GM18909 (cell line): ENCODE results near the gene ANO1.

ENCODE experiments used
- ATAC-seq: cut with Tn5 transposase; IDR thresholded peaks from one replicate; pipeline ENCODE4 v1.9.1; 2021; ENCODE audit warnings: mild to moderate bottlenecking; ENCODE audit not compliant: unreplicated experiment, poor library complexity

The ANO1 gene

DNA sequence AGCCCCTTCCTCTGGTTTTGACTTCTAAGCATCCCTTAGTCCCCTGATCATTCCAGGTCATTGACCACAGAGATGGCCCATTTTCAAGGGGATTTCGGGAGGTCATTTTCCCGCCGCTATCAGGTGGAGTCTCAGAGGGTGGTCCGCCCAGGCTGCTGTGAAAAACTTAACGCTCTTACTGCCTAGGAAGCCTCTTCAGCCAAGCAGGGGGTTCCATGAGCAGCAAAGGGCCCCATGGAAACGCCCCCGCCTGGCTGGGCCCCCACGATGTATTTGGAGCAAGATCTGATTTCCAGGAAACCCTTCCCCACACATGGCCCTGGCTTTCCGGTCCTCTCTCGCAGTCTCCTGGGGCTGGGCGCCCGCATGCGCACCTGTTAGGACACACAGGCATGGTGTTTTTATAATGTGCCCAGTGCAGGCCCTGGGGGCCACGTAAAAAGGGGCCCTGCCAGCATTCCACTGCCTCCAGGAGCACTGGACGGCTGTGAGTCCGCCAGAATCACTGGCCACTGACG lies 32.5 kb downstream of the ANO1 start:
- ATAC-seq = no peak

DNA sequence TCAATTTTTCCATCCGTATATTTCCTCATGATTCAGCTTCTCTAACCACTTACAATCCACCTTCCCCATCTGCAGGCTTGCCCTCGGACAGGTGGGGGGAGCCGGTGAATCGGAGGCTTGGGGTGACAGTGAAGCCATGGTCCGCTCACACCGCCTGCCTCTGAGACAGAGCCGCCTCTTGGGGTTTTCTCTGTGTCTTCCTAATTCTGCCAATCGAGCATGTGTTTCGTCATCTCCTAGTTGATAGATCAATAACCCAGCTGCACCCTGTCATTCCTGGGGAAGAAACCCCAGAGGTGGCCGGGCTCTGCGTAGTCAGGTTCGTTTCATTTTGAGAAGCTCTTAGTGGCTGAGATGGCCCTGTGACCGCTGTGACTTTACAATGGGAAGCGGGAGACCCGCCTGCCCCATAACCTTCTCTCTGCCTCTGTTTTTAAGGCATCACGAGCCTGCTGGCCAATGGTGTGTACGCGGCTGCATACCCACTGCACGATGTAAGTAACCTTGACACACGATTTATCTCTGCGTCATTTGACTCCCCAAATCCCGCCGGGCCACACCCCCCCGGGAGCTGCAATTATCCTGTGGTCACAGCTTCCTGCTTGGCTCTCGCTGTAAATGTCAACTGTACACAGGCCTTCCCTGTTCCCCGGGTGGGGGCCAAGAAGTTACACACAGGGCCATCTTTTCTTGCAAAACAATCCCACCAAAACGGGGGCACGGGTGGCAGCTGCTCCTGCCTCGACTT lies 33.3 kb downstream of the ANO1 start:
- no peak for ATAC-seq

DNA sequence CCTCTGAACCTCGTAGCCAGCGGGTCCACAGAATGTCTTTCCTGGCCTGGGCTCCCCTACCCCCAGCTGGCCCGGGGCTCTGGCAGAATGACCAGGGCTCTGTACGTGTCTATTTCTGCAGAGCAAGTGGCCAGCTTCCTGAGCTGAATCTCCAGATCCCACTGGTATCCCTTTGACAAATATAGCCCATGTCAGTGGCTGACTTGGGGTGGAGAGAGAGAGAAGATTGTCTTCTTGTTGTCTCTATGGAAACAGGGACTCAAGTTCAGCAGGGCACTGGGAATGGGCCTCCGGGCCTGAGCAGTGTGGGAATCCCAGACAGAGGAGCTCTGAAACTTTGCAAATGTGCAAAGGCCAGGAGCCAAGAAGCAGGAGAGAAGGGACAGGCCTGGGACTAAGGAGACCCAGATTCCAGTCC lies 33.9 kb downstream of the ANO1 start:
- ATAC-seq = no peak

DNA sequence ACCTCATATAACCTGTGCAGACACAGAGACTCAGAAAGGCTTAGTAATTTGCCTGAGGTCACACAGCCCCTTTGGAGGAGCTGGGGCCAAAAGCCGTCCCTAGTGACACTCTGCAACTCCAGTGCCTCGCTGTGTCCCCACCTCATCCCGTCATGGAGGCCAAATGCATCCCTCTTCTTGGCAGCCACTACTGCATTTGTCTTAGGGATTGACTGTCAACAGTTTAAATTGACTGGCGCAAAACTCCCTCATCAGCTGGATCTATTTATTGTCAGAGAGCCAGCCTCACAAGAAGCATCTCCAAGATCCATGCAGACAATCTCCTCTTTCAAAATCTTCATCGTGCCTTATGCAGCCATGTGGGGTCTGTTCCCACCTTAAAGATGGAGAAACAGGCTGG lies 35.7 kb downstream of the ANO1 start:
- no peak for ATAC-seq

DNA sequence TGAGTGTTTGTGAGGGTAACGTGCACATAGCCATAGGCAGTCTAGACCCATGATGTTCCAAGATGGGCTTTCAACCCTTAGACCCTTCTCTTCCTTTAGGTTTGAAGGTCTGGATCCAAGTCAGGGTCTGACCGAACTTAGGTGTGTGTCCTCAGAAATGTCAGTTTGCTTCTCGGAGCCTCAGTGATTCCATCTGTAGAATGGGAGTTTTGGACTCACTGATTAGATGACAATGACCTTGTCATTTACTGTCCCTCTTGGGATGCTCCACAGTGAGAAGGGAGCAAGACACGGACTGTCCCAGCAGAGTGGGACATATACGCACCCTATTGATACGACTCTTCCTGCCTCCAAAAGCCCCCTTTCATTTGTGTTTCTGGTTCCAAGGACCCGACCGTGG lies 37.7 kb downstream of the ANO1 start:
- no peak for ATAC-seq

DNA sequence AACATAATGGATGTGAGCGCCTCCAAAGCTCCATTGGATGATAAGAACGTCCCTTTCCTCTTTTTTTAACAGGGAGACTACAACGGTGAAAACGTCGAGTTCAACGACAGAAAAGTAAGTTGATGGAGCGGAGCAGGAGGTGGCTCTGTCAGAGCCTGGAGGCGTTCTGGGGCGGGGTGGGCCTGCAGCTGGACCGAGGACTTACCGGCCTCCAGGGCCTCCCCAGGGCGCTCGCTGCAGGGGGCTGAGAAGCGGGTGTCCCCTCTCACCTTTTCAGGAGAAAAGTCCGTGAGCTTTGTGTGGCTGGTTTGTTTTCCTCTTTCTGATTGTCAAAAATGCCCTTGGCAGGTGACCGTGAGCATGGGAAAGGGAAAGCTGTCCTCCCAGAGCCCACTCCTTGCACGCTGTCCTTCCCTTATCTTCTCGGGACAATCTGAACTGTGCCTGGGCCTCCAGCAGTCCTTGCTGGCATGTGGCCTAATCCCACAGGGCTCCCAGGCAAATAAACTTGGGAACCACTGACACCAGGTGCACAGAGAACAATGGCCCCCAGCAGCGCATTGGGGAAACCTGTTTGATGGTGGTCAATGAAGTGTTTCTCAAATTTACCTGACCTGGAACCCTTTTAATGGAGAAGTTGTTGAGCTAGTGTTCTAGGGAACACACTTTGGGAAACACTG lies 38.4 kb downstream of the ANO1 start:
- no peak for ATAC-seq

DNA sequence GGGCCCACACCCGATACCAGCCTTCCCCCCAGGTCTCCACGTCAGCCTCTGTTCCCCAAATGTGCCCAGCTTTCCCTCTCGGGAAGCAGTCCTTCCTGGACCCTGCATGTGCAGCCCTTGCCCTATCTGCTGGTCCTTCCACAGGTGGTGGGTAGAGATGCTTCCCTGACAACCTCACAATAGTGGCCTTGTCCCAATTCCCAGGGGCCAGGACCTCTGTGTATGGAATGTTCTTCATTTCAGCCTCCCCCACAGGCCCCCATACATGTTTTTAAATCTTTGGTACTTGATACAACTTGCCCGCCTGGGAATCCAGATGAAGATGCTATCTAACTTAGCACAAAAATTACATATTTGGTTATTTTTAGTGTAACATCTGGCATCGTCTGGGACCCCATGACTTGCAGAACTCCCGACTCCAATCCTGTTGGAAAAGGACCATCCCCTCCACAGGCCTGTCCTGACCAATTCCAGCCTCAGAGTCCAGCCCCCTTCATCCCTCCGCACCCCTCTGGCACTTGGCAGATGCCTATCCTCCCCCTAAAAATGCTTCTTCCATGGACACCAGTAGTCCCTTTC lies 39.5 kb downstream of the ANO1 start:
- no peak for ATAC-seq

DNA sequence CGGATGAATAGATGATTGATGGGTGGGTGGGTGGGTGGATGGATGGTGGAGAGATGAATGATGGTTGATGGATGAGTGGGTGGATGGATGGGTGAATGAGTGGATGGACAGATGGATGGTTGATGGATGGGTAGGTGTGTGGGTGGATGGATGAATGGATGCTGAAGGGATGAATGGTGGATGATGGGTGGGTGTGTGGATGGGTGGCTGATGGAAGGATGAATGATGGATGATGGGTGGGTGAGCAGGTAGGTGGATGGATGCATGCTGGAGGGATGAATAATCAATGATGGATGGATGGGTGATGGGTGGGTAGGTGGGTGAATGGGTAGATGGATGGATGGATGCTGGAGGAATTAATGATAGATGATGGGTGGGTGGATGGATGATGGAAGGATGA lies 40.5 kb downstream of the ANO1 start:
- ATAC-seq = no peak

DNA sequence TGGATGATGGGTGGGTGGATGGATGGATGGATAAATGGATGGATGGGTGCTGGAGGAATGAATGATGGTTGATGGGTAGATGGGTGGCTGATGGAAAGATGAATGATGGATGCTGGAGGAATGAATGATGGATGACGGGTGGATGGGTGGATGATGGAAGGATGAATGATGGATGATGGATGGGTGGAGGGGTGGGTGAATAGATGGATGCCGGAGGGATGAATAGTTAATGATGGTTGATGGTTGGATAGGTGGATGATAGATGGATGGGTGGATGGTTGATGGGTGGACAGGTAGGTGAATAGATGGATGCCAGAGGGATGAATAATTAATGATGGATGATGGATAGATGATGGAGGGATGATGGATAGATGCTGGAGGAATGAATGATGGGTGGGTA lies 41.4 kb downstream of the ANO1 start:
- no peak for ATAC-seq

DNA sequence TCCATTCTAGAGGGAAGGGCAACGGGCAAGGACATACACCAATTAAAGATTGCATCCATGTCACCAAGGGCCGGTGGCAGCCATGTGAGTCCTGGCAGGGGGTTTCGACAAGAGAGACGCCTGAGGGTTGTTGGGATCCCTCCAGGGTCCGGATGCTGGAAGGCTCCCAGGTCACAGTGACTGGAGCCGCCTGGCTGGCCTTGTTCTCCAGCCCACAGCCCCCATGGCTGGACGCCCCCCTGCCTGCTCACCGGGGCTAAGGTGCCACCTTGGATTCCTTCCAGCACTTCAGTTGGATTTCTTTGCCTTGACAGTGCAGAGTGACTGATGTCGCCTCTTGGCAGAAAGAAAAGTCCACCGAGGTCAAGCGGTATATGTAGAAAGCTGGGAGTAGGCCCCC lies 42.6 kb downstream of the ANO1 start:
- ATAC-seq = no peak

DNA sequence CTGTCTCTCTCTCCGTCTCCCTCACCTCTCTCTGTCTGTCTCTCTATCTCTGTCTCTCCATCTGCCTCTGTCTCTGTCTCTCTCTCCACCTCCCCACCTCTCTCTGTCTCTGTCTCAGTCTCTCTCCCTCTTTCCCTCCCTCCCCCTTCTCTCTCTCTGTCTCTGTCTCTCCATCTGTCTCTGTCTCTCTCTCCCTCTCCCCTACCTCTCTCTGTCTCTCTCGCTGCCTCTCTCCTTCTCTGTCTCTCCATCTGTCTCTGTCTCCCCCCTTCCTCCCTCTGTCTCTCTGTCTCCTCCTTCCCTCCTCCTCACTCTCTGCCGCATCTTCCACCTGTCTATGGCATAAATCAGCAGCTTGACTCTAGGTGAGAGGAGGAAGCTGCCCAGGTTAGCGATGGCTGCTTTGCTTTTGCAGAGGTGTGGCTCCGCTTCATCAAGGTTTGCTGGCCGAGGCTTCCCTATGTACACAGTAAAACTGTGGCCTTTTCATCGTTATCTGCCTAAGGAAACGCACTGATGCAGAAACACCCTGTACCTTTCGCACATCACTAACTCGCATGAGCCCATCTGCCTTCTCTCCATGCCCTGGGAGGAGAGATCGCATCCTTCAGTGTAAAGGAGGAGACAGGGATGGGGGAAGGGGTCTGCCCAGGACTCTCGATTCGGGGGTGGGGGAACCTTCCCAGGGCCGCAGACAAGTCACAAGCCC lies 44.5 kb downstream of the ANO1 start:
- no peak for ATAC-seq

DNA sequence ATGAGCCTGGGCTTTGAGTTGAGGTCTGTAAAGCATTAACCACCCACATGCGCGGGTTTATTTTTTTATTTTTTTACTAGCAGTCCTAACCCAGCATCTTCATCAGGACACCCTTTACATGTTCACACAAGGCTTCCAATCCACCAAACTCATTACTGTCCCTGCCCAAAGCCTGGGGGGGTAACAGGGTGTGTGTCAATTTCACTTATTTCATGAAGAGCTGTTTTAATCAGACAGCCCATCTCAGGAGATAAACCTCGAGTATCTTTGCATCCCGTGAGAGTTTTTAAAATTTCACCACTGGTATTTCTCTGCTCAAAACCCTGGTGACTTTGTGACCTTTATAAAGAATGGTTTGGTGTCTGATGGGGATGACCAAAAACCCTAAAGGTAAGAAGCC lies 45.6 kb downstream of the ANO1 start:
- no peak for ATAC-seq

DNA sequence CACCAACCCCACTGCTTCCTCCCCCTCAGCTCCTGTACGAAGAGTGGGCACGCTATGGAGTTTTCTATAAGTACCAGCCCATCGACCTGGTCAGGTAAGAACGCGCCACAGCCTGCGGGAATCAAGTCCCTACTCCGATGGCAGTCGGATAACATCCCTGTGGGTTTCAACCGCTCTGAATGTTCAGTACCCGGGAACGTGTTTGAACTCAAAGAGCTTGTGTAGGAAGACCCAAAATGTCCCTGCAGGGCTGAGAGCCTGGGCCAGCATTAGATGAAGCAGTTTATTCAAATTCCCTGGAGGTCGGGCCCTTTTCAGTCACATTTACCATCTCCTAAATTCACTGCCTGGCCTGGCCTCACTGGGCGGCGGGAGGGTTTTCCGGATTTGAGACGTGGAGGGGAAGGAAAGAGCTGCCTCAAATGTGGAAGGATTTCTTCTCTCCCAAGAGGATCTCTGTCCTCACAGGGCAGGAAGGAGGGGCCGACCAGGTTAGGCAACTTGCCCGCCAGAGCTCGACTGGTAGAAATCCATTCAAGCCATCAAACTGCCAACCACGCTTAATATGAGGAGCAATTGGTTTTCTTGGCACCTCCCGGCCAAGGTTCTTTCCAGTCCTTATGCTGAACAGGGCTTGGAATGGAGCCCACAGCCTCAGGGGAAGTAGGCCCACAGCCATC lies 46.3 kb downstream of the ANO1 start:
- ATAC-seq = no peak

DNA sequence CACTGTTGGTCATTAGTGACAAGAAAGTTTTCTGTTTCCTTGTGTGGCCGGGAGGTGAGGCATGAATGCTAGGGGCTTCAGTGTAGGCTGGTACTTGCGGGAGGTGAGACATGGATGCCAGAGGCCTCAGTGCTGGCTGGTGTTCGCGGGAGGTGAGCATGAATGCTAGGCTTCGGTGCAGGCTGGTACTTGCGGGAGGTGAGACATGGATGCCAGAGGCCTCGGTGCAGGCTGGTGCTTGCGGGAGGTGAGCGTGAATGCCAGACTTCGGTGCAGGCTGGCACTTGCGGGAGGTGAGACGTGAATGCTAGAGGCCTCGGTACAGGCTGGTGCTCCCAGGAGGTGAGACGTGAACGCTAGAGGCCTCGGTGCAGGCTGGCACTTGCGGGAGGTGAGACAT lies 48.4 kb downstream of the ANO1 start:
- ATAC-seq = no peak

DNA sequence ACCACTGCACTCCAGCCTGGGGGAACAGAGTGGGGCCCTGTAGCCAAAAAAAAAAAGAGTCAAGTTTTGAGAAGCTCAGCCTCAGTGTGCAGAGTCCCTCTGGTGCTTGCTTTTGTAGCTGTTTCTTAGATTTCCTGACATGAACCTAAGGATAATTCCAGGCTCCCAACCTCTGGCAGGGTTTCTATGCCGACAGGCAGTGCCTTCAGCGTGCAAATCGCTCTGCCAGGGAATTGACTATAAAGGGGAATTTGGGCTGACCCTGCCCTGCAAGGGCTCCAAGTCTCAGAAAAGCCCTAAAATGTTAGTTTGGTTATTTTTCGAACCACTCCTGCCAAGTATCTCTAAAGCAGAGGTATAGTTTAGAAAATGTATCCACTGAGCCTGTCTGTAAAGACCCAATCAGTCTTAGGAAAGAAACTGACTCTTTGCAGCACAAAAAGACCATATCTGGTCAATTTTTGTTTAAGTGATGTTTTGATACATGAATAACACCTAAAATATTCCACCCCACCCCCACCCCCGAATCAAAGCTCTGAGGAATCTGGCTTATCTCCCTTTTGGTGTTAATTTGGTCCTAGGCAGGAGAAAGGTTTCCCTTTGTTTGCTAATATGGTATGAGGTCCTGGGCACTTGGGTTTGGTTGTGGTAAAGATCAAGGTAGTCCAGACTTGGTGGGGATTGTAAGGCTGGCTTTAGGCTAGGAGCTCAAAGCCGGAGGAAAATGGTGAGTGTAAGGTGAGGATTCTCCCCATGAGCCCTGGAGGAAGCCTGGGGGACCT lies 49.7 kb downstream of the ANO1 start:
- ATAC-seq = no peak

DNA sequence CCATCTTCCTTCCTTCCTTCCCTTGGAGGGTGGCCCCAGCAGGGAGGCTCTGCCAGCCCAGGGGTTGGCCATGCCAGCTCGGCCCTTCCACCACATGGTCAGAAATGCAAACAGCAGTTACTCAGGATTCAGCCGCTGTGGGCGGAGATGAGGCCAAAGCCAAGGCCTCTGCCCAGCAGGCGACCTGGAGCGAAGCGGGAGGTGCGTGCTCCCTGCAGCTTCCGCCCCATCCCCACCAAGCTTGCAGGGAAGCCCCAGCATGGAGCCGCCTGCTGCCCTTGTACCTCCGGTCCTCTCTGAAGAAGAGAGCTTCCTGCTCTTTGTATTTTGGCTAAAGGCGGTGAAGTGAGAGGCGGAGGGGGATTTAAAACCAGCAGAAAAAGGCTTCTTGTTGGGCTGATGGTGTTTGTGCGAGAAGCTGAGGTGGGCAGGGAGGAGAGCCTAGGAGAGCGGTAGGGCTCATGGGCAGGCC lies 50.4 kb downstream of the ANO1 start:
- no peak for ATAC-seq

DNA sequence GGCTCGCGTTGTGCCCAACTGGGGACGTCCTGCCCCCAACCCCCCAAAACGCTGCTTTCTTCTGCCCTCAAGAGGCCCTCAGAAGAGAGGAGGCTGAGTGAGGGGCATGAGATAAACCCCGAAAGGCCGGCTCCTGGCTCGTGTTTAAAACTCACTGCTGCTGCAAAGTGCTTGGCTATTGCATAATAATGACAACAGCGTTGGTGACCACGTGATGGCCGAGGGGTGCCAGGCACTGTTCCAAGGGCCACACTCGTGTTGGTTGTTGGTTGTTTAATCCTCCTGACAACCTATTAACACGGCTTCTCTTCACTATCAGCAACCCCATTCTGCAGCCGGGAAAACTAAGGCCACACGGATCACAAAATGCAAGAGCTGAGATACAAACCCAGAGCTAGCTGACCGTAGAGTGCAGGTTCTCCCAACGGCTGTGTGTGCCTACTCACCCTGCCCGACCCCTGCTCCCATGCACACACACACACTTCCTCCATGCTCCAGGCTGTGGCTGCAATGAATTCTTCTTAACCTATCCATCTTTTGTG lies 51.0 kb downstream of the ANO1 start:
- ATAC-seq = no peak

DNA sequence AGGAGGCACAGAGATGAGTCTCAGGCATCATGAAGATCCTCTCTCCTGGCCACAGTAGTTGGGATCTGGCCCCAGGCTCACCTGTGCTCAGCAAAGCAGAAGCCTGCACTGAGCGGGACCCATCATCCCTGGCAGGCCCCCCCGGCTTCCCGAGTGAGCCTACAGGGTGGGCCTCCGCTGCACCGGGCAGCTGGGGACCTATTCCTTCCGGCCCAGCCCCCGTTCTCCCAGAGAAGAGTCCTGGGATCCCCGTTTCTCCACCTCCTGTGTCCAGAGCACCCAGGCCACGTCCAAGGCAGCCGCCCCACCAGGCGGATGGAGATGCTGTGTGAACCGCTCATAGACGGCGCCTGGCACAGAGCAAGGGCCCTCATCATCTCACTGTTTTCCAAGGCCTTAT lies 52.5 kb downstream of the ANO1 start:
- no peak for ATAC-seq

DNA sequence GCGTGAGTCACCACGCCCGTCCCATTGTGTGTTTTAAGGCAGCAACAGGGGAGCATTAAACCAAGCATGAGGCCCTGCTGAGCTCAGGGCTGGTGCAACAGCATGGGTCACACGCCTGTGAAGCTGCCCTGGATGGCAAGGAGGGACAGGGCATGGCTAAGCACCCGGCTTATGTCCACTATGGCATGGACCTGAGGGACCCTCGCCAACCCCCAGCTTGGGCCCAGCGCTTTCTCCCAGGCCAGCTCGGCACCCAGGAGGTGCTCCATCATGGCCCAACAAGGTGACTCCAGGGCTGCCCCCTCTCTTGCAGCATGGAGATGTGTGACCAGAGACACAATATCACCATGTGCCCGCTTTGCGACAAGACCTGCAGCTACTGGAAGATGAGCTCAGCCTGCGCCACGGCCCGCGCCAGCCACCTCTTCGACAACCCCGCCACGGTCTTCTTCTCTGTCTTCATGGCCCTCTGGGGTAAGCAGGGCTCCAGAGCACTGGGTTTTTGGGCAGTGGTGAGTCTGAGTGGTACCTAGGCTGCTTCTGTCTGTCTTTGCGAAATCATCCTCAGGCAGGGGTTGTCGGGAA lies 53.6 kb downstream of the ANO1 start:
- ATAC-seq = no peak
